Fibroblast of pulmonary artery (primary cell): ENCODE results near the gene EEF1AKMT3.

Experiments used
- DNase-seq: peaks from one replicate; pipeline ENCODE4 v3.0.0-alpha.2; 2010; ENCODE audit warnings: low read depth
- H3K4me3 ChIP-seq: replicated peaks from 2 replicates; pipeline ENCODE4 v1.5.1; 2011; ENCODE audit warnings: low read depth, mild to moderate bottlenecking, control low read depth, low read length, moderate library complexity
- CTCF ChIP-seq: IDR thresholded peaks from 2 replicates; pipeline ENCODE4 v1.5.1; 2011; ENCODE audit warnings: mild to moderate bottlenecking, control low read depth, low read length, inconsistent platforms; ENCODE audit errors: missing control alignments

Gene EEF1AKMT3

DNA sequence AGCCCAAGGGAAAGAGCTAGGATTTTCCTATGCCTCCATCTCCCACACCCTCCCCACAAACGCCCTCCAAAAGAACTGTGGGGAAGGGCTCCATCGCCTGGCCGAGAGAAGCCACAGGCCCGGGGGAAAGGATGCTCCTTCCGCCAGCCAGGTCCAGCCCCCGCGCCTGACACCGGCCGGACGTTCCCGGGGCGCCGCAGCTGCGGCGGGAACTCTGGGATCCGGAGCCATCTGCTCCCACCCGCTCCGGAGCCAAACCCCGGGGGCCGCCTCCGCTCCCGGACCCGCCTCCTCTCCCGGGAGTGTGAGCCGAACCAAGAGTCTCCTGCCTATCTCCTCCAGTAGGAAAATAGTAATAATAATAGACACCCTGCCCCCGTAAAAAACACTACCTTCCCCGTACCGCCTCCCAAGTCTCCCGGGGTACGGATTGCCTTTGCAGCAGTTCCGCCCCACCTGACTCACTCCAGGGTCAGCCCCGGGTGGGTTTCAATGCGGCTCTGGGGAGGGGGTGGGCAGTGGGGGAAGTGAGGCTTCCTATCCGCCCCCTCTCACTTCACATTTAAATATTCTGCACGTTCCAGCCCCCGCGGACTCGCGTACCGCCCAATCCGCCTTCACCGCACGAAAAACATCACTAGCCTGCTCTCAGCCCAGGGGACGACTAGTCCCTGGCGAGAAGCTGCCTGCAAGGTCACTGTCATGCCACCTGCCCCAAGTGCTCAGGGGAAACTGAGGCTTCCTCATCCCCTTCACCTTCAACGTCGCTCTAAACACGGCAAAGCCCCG lies 36.3 kb upstream of the EEF1AKMT3 start:
- DNase-seq: peak; percentile 29
- H3K4me3 ChIP-seq: peak overlapping the region; percentile 24
- peak; percentile 29 for TF ChIP-seq CTCF

- no peak for TF ChIP-seq CTCF
- DNase-seq: no peak
- H3K4me3 ChIP-seq: no peak overlapping the region
Observed at GRCh38 chr12:57736741-57737466, 35.5 kb upstream of the EEF1AKMT3 start.

GRCh38 chr12:57737467-57738460 lies 34.6 kb upstream of the EEF1AKMT3 start:
- TF ChIP-seq CTCF: peak; percentile 3
- peak overlapping the region; percentile 17 for H3K4me3 ChIP-seq
- no peak for DNase-seq

GRCh38 chr12:57738661-57739237 lies 33.7 kb upstream of the EEF1AKMT3 start, which contains the start of gene AGAP2:
Gene AGAP2, minus strand, starts transcription at chr12:57738742. Its CDS starts 496 bp downstream, at chr12:57738246.
- DNase-seq: no peak
- no peak for TF ChIP-seq CTCF
- H3K4me3 ChIP-seq: peak within 1 kb of the TSS; percentile 17

- no peak for DNase-seq
- TF ChIP-seq CTCF: no peak
- H3K4me3 ChIP-seq: no peak overlapping the region
Observed at GRCh38 chr12:57739387-57739786, 33.0 kb upstream of the EEF1AKMT3 start.

- H3K4me3 ChIP-seq: no peak overlapping the region
- TF ChIP-seq CTCF: no peak
- no peak for DNase-seq
Observed at GRCh38 chr12:57739914-57740538, 32.4 kb upstream of the EEF1AKMT3 start.
